Esophagus muscularis mucosa (tissue), 4 donors: ENCODE results near the gene SLC35F5. TPM values are rescaled to one million over a fixed set of nuclear protein-coding genes. Genes with fewer than 3 reads are reported as not detected.

Source experiments
- DNase-seq: peaks from one replicate; pipeline ENCODE4 v3.0.0-alpha.2; 2017; ENCODE audit errors: extremely low spot score
- H3K27ac ChIP-seq, 4 donors: fragments of 200-600 bp; sonication (generic); replicated peaks in 1 of 4; 1 replicate in 3 of 4; 2 replicates in 1 of 4; pipeline ENCODE4 v1.5.1; 2016 to 2019; ENCODE audit warnings: mild to moderate bottlenecking in 1 of 4
- H3K27me3 ChIP-seq, 4 donors: fragments of 200-600 bp; sonication (generic); one replicate each; pipeline versions ENCODE4 v1.5.1 to v1.6.0; 2016 to 2019
- H3K36me3 ChIP-seq, 4 donors: fragments of 200-600 bp; sonication (generic); one replicate each; pipeline ENCODE4 v1.5.1; 2016 to 2019
- H3K4me1 ChIP-seq, 4 donors: fragments of 200-600 bp; sonication (generic); one replicate each; pipeline ENCODE4 v1.5.1; 2016 to 2019
- H3K4me3 ChIP-seq, 4 donors: fragments of 200-600 bp; sonication (generic); 1 replicate in 2 of 4; 2 replicates in 2 of 4; pipeline ENCODE4 v1.5.1; 2016 to 2019; ENCODE audit warnings: mild to moderate bottlenecking in 4 of 4, moderate library complexity in 1 of 4
- H3K9me3 ChIP-seq, 4 donors: fragments of 200-600 bp; sonication (generic); 1 replicate in 3 of 4; 2 replicates in 1 of 4; pipeline ENCODE4 v1.5.1; 2016 to 2019
- CTCF ChIP-seq, 3 experiments: fragments of 200-600 bp in 2 of 3; fragments of 450-650 bp in 1 of 3; sonication (generic) in 2 of 3; IDR thresholded peaks; one replicate each; pipeline ENCODE4 v1.5.1; 2017 to 2019; ENCODE audit warnings: antibody characterized with exemption in 3 of 3, mild to moderate bottlenecking in 2 of 3, moderate library complexity in 1 of 3
- EP300 ChIP-seq: sonication (generic); formaldehyde crosslinking; IDR thresholded peaks from one replicate; pipeline ENCODE4 v1.6.1; 2017; ENCODE audit warnings: antibody characterized with exemption
- POLR2A ChIP-seq: fragments of 450-650 bp; IDR thresholded peaks from one replicate; pipeline ENCODE4 v1.6.1; 2017; ENCODE audit warnings: antibody characterized with exemption, moderate library complexity, mild to moderate bottlenecking, low read depth
- POLR2AphosphoS5 ChIP-seq, 2 donors: sonication (generic); formaldehyde crosslinking; IDR thresholded peaks; one replicate each; pipeline ENCODE4 v1.6.1; 2017; ENCODE audit warnings: antibody characterized with exemption in 2 of 2
- WGBS: methylation state at CpG from one replicate; pipeline ENCODE4 v1.1.5; 2018; 5-methylcytosine and 5-hydroxymethylcytosine counted together
- intact Hi-C: fragments of 100-400 bp; cut with DNase I; formaldehyde crosslinking; loops from one replicate; pipeline ENCODE4 v1.15.1; 2023
- total RNA-seq, 4 donors: library from RNA; depleted of rRNA; stranded (reverse); fragments of >200 nt; gene quantifications; one replicate each; pipeline versions ENCODE4 v1.1.0 to v1.2.1, GENCODE V29; 2016

Gene SLC35F5
- total RNA-seq, 4 donors from 2014 or later, result 40.9 to 53.2 (median 48.0) TPM

GRCh38 chr2:113750385-113750784, 6.1 kb downstream of the SLC35F5 start:
- Histone ChIP-seq H3K27ac (no peak overlapping the region), H3K27me3 (no peaks in the 10 kb centered on the region), H3K4me1 (peaks cover 7 to 23% (median 16%) of the 10 kb centered on the region in 4 donors), H3K4me3 (no peak overlapping the region), H3K9me3 (no peaks in the 10 kb centered on the region), H3K36me3 (peaks cover 0 to 62% (median 47%) of the 10 kb centered on the region in 4 donors)
- no peak for DNase-seq
- WGBS, result 98% methylated on average over 4 of the region's 4 CpGs
- intact Hi-C loops, result loop anchor here (10.0 kb wide), 1 partner anchor 184 kb away; no protein-coding TSS in a partner anchor
- TF ChIP-seq POLR2A (no peak), POLR2AphosphoS5 (IDR thresholded peaks at IDR 0.05) (no peak), EP300 (no peak), CTCF (IDR thresholded peaks at IDR 0.05) (no peak)

GRCh38 chr2:113741091-113741490, 15.4 kb downstream of the SLC35F5 start:
- Histone ChIP-seq H3K27ac (no peak overlapping the region), H3K27me3 (no peaks in the 10 kb centered on the region), H3K4me3 (no peak overlapping the region), H3K36me3 (peaks cover 37 to 99% (median 78%) of the 10 kb centered on the region in 4 donors), H3K4me1 (no peaks in the 10 kb centered on the region), H3K9me3 (no peaks in the 10 kb centered on the region)
- DNase-seq, result no peak
- WGBS, result 94% methylated on average over 1 of the region's 1 CpG
- no peak for TF ChIP-seq POLR2AphosphoS5 (IDR thresholded peaks at IDR 0.05)
- no peak for TF ChIP-seq CTCF (IDR thresholded peaks at IDR 0.05)
- intact Hi-C loops, result no loop called here

GRCh38 chr2:113739849-113740248, 16.6 kb downstream of the SLC35F5 start:
- intact Hi-C loops, result no loop called here
- no peak for TF ChIP-seq POLR2A
- no peak for TF ChIP-seq EP300
- TF ChIP-seq CTCF (IDR thresholded peaks at IDR 0.05), result no peak
- TF ChIP-seq POLR2AphosphoS5 (IDR thresholded peaks at IDR 0.05), result no peak

GRCh38 chr2:113734185-113734584, 22.3 kb downstream of the SLC35F5 start:
- Histone ChIP-seq H3K36me3 (peaks cover 15 to 85% (median 44%) of the 10 kb centered on the region in 4 donors), H3K4me3 (no peak overlapping the region), H3K9me3 (no peaks in the 10 kb centered on the region), H3K27me3 (no peaks in the 10 kb centered on the region), H3K27ac (no peak overlapping the region), H3K4me1 (no peaks in the 10 kb centered on the region)
- intact Hi-C loops, result no loop called here
- WGBS, result 69% methylated on average over 1 of the region's 1 CpG
- DNase-seq, result no peak
- TF ChIP-seq POLR2A, result no peak
- no peak for TF ChIP-seq EP300
- no peak for TF ChIP-seq POLR2AphosphoS5 (IDR thresholded peaks at IDR 0.05)
- TF ChIP-seq CTCF (IDR thresholded peaks at IDR 0.05), result no peak

More at GRCh38 chr2:113739849-113740248, 16.6 kb downstream of the SLC35F5 start:
- H3K27ac ChIP-seq, result no peak overlapping the region
- H3K9me3 ChIP-seq, result no peaks in the 10 kb centered on the region
- DNase-seq, result no peak
- no peaks in the 10 kb centered on the region for H3K27me3 ChIP-seq
- peaks cover 37 to 97% (median 73%) of the 10 kb centered on the region in 4 donors for H3K36me3 ChIP-seq
- no peaks in the 10 kb centered on the region for H3K4me1 ChIP-seq
- no peak overlapping the region for H3K4me3 ChIP-seq
- WGBS, result 90% methylated on average over 4 of the region's 4 CpGs

GRCh38 chr2:113724010-113724409, 32.4 kb downstream of the SLC35F5 start:
- no peak for DNase-seq
- Histone ChIP-seq H3K27me3 (no peaks in the 10 kb centered on the region), H3K9me3 (no peaks in the 10 kb centered on the region), H3K36me3 (peaks cover 9 to 68% (median 33%) of the 10 kb centered on the region in 4 donors), H3K4me3 (no peak overlapping the region), H3K4me1 (no peaks in the 10 kb centered on the region), H3K27ac (no peak overlapping the region)
- TF ChIP-seq CTCF (IDR thresholded peaks at IDR 0.05) (no peak), POLR2A (no peak), EP300 (no peak), POLR2AphosphoS5 (IDR thresholded peaks at IDR 0.05) (no peak)
- intact Hi-C loops, result no loop called here
- WGBS, result 51% methylated on average over 3 of the region's 3 CpGs
